Endodermal cell (in vitro differentiated cells): ENCODE measurements around the gene PLPP7. TPM values are rescaled to one million over a fixed set of nuclear protein-coding genes. Genes with fewer than 3 reads are reported as not detected.

Experiments used
- DNase-seq: peaks from one replicate; pipeline ENCODE4 v3.0.0-alpha.2; 2017
- H3K27ac ChIP-seq: 2 replicates; pipeline ENCODE4 v1.5.1; 2013; ENCODE audit warnings: mild to moderate bottlenecking, low read depth, low read length, moderate library complexity
- H3K27me3 ChIP-seq: 2 replicates; pipeline ENCODE4 v1.6.1; 2013; ENCODE audit warnings: mild to moderate bottlenecking, low read length, moderate library complexity; ENCODE audit not compliant: insufficient read depth, control insufficient read depth, poor library complexity, severe bottlenecking
- H3K36me3 ChIP-seq: 2 replicates; pipeline ENCODE4 v1.7.0; 2013; ENCODE audit warnings: mild to moderate bottlenecking, low read length, moderate library complexity; ENCODE audit not compliant: control insufficient read depth, insufficient read depth
- H3K4me1 ChIP-seq: one replicate; pipeline ENCODE4 v1.7.0; 2013; ENCODE audit warnings: low read length; ENCODE audit not compliant: control insufficient read depth, insufficient read depth
- H3K4me3 ChIP-seq: 2 replicates; pipeline ENCODE4 v1.5.1; 2013; ENCODE audit warnings: mild to moderate bottlenecking, low read length, moderate library complexity
- H3K9ac ChIP-seq: 2 replicates; pipeline ENCODE4 v1.6.1; 2013; ENCODE audit warnings: mild to moderate bottlenecking, low read length, moderate library complexity; ENCODE audit not compliant: poor library complexity, severe bottlenecking; ENCODE audit errors: extremely low read depth
- H3K9me3 ChIP-seq: 2 replicates; pipeline ENCODE4 v1.6.1; 2013; ENCODE audit warnings: mild to moderate bottlenecking, low read length, moderate library complexity; ENCODE audit not compliant: control insufficient read depth
- H3K27ac Mint-ChIP-seq: 2 replicates; pipeline ENCODE4 v1.8.0; 2020; ENCODE audit warnings: mixed read lengths
- H3K27me3 Mint-ChIP-seq: 2 replicates; pipeline ENCODE4 v1.8.0; 2021; ENCODE audit warnings: mild to moderate bottlenecking, mixed read lengths; ENCODE audit not compliant: insufficient read depth
- H3K36me3 Mint-ChIP-seq: 2 replicates; pipeline ENCODE4 v1.8.0; 2020; ENCODE audit warnings: low read depth, mixed read lengths
- H3K4me1 Mint-ChIP-seq: 2 replicates; pipeline ENCODE4 v1.8.0; 2020; ENCODE audit warnings: mixed read lengths
- H3K4me3 Mint-ChIP-seq: 2 replicates; pipeline ENCODE4 v1.8.0; 2020; ENCODE audit warnings: mild to moderate bottlenecking, moderate library complexity, mixed read lengths
- H3K9me3 Mint-ChIP-seq: 2 replicates; pipeline ENCODE4 v1.8.0; 2020; ENCODE audit warnings: mild to moderate bottlenecking, mixed read lengths
- CTCF ChIP-seq: fragments of 200-600 bp; sonication (generic); conservative IDR thresholded peaks from 2 replicates; pipeline ENCODE4 v1.5.0; 2021; ENCODE audit warnings: antibody characterized with exemption, mild to moderate bottlenecking
- WGBS, 2 experiments: methylation state at CpG; one replicate each; pipeline versions ENCODE4 v1.1.5 to v1.1.7; 2013; ENCODE audit warnings: missing lambda C conversion rate in 2 of 2, mixed read lengths in 1 of 2; ENCODE audit not compliant: insufficient coverage in 1 of 2, insufficient read length in 1 of 2; 5-methylcytosine and 5-hydroxymethylcytosine counted together
- total RNA-seq, 2 donors: library from RNA; stranded (reverse); fragmentation: NEBNext Ultra II Directional in 1 of 2; extraction: Animal tissue kit (Norgen Biotek cat#: 25700) in 1 of 2; gene quantifications; 2 replicates in 1 of 2; 3 replicates in 1 of 2; pipeline ENCODE4 v1.2.1, GENCODE V29; 2021

The PLPP7 gene
- total RNA-seq, 2 donors from 2014 or later = 4.1 to 5.6 TPM

- Mint-ChIP-seq H3K27me3 (peaks cover 7% of the 10 kb centered on the region), H3K36me3 (no peaks in the 10 kb centered on the region), H3K9me3 (peaks cover 8% of the 10 kb centered on the region), H3K4me1 (no peaks in the 10 kb centered on the region), H3K27ac (no peak overlapping the region), H3K4me3 (no peak overlapping the region)
- DNase-seq = no peak
- no peak overlapping the region for H3K4me3 ChIP-seq
- no peaks in the 10 kb centered on the region for H3K4me1 ChIP-seq
- 75 to 87% methylated on average over 3 to 6 of the region's 6 CpGs for WGBS, 2 experiments
- H3K27ac ChIP-seq = no peak overlapping the region
- no peaks in the 10 kb centered on the region for H3K9me3 ChIP-seq
- H3K36me3 ChIP-seq = no peaks in the 10 kb centered on the region
- no peaks in the 10 kb centered on the region for H3K27me3 ChIP-seq
- H3K9ac ChIP-seq = no peak overlapping the region
- TF ChIP-seq CTCF = no peak
These were observed 57.0 kb downstream of the PLPP7 start for GRCh38 chr9:131346559-131346958.

GRCh38 chr9:131347376-131348020, 58.0 kb downstream of the PLPP7 start:
- Histone ChIP-seq H3K27me3 (no peaks in the 10 kb centered on the region), H3K4me1 (no peaks in the 10 kb centered on the region), H3K27ac (no peak overlapping the region), H3K9me3 (no peaks in the 10 kb centered on the region), H3K9ac (no peak overlapping the region), H3K36me3 (no peaks in the 10 kb centered on the region), H3K4me3 (no peak overlapping the region)
- 93% methylated on average over 15 to 19 of the region's 19 CpGs for WGBS, 2 experiments
- Mint-ChIP-seq H3K27me3 (peaks cover 5% of the 10 kb centered on the region), H3K36me3 (no peaks in the 10 kb centered on the region), H3K9me3 (peaks cover 8% of the 10 kb centered on the region), H3K27ac (no peak overlapping the region), H3K4me3 (no peak overlapping the region), H3K4me1 (no peaks in the 10 kb centered on the region)
- no peak for TF ChIP-seq CTCF
- no peak for DNase-seq

- Mint-ChIP-seq H3K27me3 (peaks cover 2% of the 10 kb centered on the region), H3K4me1 (no peaks in the 10 kb centered on the region), H3K27ac (peak overlapping the region; percentile 44), H3K9me3 (peaks cover 8% of the 10 kb centered on the region), H3K36me3 (no peaks in the 10 kb centered on the region), H3K4me3 (no peak overlapping the region)
- peak; percentile 63 for TF ChIP-seq CTCF
- 81 to 84% methylated on average over 5 to 10 of the region's 10 CpGs for WGBS, 2 experiments
- Histone ChIP-seq H3K36me3 (no peaks in the 10 kb centered on the region), H3K27me3 (no peaks in the 10 kb centered on the region), H3K9me3 (no peaks in the 10 kb centered on the region), H3K27ac (no peak overlapping the region), H3K9ac (no peak overlapping the region), H3K4me1 (no peaks in the 10 kb centered on the region), H3K4me3 (no peak overlapping the region)
- DNase-seq = peak; percentile 67
These were observed 59.4 kb downstream of the PLPP7 start for GRCh38 chr9:131348631-131349521.
